NCI-H2227 (cell line): ENCODE results near the gene CDYL.

Experiments used
- DNase-seq: peaks from one replicate; lab custom pipeline; 2025; ENCODE audit not compliant: unreplicated experiment; lab: John Stamatoyannopoulos, UW

CDYL gene

DNA sequence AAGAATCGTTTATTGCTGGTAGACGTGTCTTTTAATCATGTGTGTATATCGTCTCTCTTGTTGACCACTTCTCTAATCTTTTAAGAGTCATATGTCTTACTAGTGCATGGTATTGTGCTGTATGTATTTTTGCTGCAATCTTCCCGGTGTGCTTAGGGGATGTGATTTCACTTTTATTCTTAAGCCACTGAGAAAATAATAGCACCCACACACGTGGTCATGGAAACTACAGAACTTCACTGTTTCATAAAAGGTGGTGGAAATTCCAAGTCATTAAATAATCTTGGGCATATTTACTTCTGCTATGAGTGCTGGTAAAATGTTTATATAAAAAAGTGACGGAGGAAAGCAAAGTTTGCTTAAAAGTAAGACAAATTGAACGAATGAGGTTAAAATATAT lies 3.0 kb upstream of the CDYL start:
- no peak for DNase-seq

DNA sequence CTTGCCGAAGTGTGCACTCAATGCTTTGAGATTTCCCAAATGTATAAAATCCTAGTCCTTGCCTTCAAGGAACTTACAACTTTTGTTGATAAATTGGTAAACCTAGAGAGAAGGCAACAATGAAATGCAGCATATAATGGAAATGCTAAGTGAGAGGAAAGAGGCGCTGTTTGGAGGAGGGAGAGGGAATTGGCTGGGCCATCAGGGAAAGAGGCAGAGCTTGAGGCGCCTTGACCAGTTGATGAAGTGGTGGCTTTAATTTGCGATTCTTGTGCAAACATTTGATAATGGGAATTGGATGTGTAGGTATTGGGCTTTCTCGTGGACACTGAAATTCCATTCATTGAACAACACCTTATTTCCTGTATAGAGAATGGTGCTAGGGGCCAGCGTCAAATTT lies 1.9 kb upstream of the CDYL start:
- DNase-seq: no peak

DNA sequence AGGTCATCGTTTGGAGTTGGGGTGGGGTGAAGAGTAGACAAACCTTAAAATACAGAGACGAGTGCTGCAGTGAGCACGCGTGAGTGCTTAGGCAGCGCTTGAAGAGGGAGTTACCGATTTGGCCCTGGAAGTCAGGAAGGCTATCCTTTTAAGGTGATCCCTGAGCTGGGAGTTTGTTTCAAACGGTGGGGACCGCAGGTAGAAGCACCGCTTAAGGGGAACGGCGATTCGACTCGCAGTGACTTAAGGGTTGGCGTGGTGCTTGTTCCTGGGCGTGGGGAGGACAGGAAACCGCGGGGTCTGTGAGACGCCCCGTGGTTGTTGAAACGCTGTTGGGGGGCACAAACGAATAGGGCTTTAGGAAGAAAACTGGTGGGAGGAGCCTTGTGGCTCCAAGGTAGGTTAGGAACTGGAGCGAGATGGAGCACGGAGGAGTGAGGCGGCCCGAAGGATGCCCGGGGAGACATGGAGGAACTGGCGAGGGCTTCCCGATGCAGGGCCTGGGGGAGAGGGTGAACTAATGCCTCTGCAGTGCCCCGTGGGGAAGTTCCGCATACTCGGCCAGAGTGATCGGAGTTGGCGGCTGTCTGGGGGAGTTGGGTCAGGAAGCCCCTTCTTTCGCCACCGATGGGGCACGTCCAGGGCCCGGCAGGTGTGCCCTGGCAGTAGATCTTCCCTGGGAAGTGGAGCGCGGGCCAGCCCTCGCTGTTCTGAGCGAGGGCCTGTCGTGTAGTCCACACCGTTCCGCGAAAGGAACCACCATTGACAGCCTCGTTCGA lies 1.3 kb upstream of the CDYL start:
- DNase-seq: peak; percentile 54

DNA sequence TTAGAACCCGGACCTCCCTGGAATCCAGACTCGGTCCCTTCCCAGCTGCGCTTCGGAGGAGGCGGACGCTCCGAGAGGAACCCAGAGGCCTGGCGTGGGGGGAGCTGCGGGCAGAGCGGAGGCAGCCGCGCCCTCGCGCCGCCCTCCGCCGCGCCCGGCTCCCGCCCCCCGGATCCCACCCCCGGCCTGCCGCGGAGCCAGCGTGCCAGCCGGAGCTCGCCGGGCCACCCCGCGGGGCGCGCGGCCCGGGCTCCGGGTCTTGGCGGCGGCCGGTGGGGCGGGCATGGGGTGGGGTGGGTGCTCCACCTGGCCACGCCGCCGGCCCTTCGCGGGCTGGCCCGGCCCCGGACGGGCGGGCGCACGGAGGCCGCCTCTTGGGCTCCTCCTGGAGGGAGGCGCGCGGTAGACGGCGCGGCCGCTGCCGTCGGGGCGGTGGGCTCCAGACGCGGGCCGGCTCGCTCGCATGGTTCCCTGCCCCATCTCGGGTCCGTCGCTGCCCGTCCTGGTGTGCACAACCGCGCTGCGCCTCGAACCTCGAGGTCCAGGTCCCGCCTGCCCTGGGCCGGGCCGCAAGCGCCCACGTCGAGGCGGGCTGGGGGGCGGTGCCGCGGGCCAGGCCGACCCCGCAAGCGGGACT lies 592 bp upstream of the CDYL start:
- peak; percentile 90 for DNase-seq

DNA sequence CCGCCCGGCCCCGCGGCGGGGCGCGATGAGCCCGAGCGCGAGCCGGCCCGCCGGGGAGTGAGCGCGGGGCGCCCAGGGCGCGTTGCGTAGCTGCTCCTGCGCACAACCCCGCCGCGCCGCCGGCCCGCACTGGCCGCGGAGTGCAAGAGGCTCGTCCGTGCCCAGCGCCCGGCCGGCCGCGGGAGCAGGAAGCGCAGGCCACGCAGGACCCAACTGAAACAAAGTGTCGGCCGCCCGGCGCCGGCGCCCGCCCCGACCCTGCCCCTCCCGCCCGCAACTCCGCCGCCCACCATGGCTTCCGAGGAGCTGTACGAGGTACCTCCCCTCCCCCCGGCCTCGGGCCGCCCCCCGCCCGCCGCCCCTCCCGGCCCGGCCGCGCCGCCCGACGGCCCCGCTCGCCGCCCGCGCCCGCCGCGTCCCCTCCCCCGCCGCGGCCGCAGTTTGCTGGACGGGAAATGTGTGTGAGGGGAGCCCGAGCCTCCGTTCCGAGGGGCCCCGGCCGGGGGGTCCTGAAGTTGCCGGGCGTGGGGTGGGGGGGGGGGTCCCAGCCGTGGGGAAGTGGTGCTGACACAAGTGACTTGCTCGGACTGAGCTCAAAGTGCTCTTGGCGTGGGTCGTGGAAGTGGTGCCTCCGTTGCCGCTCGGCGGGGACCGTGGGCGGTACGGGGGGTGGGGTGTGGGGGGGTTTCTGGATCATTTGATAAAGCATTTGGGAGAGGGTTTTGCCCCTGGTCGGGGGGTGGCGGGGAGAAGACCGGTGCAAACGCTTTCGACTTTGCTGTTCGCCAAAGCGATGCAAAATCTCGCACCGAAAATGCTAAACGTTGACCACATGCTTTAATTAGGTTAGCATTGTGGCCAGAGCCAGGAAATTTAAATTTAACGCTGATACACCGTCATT lies 539 bp downstream of the CDYL start:
- peak; percentile 76 for DNase-seq

DNA sequence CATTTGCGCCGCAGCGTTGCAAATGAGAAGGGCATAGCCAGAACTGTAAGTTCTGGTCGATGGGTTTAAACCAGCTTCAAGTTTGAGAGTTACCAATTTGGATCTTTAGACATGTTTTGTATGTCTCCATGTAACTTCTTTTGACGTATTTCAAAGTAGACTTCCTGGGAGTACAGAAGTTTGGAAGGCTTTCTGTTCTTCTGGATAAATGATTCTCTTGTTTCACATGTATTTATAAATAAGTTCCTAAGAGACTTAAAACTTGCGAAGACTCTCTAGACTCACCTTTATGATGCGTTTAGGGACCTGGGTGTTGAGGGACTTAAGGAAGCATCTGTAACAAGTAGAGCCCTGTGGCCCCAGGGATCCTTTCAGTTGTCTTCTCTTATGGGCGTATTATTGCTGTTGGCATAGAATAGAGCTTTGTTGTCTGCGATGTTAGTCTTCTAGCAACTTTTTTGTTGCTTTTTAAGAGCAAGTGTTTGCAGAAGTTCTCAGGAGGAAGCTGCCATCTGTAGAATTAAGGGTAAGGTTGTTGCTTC lies 1.3 kb downstream of the CDYL start:
- no peak for DNase-seq

DNA sequence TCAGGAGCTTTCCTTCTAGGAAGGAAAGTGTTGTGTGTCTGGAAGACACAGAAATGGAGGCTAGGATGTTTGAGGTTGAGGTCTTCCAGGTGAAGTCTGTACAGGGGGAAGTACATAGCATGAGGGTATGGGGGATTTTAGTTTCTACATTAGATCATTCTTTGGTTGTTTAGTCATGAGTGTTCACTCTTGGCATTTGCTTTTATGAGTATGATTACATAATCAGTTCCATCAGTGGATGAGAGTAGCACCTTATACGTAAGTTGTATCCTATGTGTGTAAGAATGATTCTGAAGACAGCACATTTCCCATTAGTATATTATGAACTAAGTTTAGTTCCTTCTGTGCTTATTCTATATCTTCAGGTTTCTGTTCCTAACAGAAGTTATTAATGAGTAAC lies 1.9 kb downstream of the CDYL start:
- DNase-seq: no peak

DNA sequence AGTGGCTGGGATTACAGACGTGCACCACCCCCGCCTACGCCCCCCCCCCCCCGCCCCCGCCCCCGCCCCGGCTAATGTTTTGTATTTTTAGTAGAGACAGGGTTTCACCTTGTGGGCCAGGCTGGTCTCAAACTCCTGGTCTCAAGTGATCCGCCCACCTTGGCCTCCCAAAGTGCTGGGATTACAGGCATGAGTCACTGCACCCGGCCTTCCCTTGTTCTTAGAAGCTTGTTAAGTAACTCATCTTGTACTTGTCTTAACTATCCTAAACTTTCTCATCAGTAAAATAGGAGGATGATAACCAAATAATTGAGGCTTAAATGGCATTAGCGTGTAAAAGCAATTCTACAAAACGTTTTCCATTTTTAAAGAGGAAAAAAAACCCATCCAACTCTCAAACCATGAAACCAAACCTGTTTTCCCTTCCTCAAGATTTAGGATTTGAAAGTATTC lies 4.2 kb downstream of the CDYL start:
- DNase-seq: no peak

DNA sequence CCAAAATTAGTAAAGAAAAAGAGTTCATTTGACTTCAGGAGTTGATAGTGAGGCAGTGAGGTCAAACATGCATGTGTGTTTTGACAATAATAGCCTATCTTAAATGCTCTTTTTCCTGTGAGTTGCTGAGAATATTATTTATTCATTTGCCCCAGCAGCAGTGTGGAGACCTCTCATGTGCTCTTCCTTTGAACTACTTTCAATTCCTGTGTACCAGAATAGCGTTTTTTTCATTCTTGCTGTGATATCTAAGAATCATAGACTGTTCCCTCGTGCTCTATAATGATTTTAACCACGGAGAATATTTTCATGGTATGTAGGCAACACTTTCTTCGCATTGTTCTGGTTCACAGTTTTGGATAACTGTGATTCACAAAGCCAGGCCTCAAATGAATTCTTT lies 5.2 kb downstream of the CDYL start:
- no peak for DNase-seq

DNA sequence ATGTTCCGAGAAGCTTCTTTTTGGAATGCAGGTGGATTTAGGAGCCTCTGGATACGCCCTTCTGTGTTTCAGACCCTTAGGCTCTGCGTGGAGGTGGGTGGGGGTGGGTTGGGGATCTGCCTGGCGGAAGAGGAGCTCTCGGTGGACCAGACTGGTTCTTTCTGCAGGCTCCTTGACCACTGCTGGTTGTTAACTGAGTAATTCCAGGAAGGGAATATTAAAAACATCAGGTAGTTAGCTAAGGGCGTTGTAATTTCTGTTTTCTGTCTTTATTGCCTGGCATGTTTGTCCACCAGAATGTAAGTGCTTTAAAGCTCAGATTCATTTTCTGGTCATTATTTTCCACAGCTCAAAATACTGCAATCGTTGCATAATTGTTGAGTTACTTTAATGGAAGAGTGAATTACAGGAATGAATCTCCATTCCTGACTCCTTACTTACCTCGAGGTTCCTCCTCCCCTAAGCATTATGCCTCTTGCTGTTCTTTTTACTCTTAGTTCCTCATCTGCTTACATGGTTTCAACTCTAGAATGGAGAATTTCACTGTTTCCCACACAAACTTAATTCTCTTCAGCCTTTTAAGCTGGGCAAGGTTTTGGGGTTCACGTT lies 5.9 kb downstream of the CDYL start:
- no peak for DNase-seq

DNA sequence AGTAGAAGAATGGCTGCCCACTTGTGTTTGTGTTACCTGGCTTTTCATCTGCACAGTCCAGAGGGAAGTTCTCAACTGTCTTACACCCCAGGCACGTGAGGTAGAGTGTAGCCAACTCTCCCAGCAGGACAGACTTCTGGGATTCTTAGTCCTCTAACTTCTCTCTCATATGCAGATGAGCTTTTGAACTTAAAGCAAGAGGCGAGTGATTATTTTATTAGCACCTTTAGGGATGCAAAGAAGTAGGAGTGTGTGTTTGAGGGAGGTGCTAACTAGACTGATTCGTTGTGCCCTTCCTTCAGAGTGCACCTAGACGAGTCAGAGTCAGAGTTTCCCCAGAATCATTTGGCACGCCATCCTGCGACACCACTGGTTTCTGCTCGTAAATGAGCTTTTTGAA lies 10.8 kb downstream of the CDYL start:
- no peak for DNase-seq

DNA sequence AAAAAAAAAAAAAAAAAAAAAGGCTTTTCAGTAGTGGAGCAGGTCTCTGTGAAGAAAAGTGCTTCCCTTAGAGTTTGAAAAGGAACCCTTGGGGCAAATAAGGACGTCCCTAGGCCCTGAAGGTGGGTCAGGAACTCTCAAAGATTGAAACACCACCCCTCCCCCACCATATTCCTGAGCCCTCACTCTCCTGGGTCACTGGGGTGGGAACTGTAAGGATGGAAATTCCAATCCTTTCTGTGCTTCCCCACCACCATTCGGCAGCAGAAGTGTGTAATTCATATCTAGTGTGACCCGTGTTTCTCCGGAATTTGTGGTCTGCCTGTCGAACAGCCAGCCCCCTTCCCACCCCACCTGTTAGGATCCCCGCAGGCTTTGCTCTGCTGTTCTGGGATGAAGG lies 12.3 kb downstream of the CDYL start:
- no peak for DNase-seq

DNA sequence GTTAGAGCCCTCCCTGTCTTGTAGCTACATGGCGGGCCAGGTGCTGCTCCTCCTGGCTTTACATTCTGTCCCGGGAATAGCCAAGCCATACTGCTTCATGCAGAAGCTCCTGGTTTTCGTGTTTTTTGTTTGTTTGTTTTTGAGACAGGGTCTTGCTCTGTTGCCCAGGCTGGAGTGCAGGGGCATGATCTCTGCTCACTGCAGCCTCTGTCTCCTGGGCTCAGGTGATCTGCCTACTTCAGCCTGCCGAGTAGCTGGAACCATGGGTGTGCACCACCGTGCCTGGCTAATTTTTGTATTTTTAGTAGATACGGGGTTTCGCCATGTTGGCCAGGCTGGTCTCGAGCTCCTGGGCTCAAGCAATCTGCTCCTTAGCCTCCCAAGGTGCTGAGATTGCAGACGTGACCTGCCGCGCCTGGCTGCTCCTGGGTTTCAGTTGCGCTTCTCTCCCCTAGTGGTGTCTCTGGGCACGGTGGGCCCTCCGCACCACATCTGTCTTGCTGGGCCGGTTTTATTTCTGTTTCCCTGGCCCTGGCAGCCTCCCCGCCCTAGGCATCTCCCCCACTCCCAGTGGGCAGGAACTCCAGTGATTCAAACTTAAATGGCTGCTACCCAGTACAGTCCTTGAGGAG lies 12.9 kb downstream of the CDYL start:
- no peak for DNase-seq

DNA sequence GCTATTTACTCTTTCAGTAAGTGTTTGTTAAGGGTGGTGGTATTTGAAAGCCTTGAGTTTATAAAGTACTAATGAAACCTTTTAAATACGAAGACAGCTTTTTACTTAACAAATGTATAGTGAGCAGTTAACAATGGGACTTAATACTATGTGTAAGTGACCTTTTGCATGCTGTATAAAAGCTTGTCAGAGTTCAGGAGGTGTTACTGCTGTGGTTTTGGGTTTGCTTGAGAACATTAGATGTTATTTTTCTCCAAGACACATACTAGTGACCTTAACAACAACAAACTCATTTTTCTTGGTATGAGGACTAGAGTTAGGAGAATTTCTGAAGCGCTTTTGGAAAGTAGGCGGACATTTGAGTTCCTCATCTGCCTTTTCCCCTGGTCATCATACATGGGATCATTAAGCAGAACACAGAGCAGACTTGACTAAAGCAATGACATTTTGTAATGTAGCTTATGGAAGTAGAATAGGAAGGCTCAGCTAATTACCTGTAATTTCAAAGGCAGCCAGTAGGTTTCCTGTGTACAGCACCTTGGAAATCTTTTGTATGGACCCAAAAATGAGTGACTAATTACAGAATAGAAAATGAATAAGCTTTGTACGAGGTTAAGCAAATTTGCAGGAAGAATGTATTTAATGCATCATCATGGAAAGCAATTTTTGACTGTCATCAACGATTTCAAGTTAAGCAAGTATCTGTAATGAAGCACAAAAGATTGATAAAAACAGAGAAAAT lies 14.1 kb downstream of the CDYL start:
- no peak for DNase-seq

DNA sequence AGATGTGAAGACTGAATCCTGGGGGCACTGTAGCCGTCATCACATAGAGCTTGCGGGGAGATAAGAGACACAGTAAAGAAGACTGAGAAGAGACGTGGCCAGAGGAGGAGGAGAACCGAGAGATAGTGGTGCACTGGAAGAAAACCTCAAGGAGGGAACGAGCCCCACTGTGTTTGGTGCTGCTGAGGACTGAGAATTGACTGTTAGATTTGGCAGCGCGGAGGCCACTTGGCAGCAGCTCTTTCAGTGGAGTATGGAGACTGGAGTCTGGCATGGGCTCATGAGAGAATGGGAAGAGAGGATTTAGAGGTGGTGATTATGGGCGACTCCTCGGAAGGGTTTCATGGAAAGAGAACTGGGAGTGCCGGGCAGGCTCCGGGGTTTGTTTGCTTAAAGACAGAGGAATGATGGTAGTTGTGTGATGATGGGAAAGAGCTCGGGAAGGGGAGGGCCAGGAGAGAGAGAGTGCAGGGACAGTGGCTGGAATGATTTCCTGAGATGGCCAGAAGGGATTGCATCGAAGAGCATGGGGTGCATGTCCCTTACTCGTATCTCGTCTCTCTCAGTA lies 18.0 kb downstream of the CDYL start:
- DNase-seq: peak; percentile 65

DNA sequence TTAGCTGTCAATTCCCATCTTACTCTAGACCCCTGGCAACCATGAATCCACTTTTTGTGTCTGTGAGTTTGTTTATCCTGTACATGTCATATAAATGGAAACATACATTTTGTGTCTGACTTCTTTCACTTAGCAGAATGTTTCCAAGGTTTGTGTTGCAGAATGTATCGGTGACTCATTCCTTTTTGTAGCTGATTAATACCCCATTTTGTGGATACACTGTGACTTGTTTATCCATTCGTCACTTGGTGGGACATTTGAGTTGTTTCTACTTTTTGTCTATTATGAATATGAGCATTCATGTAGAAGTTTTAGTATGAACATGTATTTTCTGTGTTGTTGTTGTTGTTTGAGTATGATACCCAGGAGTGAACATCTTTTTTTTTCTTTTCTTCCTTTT lies 21.4 kb downstream of the CDYL start:
- DNase-seq: no peak

DNA sequence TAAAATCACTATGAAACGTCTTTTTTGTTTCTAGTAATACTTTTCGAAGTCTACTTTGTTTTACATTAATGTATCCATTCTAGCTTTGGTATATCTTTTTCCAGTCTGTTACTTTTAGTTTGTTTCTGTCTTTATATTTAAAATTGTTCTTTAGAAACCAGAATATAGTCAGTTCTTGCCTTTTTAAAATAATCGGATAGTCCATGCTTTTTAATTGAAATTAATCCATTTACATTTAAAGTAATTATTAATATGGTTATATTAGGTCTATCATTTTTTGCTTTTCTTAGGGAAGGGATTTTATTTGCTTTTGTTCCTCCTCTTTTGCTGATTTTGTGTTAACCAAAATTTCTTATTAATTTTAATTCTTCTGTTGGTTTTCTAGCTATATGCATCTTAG lies 23.7 kb downstream of the CDYL start:
- no peak for DNase-seq

DNA sequence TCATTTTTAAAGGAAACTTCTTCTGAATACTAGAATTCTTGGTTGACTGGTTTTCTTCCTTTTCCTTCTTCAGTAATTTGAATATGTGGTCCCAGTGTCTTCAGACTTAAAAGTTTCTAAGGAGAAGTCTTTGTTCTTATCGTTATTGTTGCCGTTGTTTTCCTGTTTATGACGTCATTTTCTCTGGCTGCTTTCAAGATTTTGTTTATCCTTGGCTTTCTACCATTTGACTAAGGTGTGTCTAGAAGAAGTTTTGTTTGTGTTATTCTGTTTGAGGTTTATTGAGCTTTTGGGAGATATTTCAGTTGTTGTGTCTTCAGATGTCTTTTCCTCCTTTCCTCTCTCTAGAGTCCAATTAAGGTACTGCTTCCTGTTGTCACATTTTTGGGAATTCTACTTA lies 24.5 kb downstream of the CDYL start:
- DNase-seq: no peak

DNA sequence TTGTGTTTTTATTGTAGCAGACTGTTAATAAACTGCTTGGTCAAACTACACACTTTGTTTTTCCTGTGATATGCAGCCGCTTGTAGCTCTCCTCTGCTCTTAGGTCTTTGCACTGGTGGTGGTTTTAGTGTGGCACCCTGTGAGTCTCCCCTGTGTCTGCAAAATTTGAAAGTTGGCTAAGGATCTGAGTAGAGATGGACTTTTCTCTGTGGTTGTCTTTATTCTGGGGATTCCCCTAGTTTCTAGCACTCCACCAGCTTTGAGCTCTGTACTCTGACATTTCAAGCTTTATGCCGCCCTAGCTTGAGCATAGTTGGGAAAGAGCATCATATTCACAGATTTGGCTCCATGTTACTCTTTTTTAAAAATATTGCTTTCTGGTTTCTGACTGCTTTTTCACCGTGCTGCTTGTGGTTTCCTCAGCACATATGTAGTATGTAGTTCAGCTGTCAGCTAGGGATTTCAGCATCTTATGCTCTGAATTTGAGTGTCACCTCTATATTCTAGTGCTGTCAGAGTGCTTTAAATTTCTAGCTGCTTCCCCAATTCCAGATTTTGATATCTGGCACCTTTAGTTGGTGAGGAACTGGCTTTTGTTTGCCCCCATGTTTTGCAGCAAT lies 25.4 kb downstream of the CDYL start:
- DNase-seq: no peak
